Progenitor cell of endocrine pancreas (in vitro differentiated cells): ENCODE data around the gene SIGLEC5. TPM values are rescaled to one million over a fixed set of nuclear protein-coding genes. Genes with fewer than 3 reads are reported as not detected.
A peak's percentile ranks its signal among the peaks of the same experiment; 100 is the strongest.

ENCODE experiments used
- DNase-seq: peaks from one replicate; pipeline ENCODE4 v3.0.0; 2021; ENCODE audit warnings: low spot score; ENCODE audit not compliant: unreplicated experiment
- H3K27ac Mint-ChIP-seq: 2 replicates; pipeline ENCODE4 v1.8.0; 2021; ENCODE audit warnings: mild to moderate bottlenecking, moderate library complexity, mixed read lengths
- H3K27me3 Mint-ChIP-seq: 2 replicates; pipeline ENCODE4 v1.8.0; 2021; ENCODE audit warnings: mixed read lengths
- H3K36me3 Mint-ChIP-seq: 2 replicates; pipeline ENCODE4 v1.8.0; 2022; ENCODE audit warnings: mixed read lengths; ENCODE audit not compliant: insufficient read depth
- H3K4me1 Mint-ChIP-seq: 2 replicates; pipeline ENCODE4 v1.8.0; 2021; ENCODE audit warnings: low read depth, mixed read lengths
- H3K4me3 Mint-ChIP-seq: 2 replicates; pipeline ENCODE4 v1.8.0; 2021; ENCODE audit warnings: low read depth, mild to moderate bottlenecking, moderate library complexity, mixed read lengths
- H3K9me3 Mint-ChIP-seq: 2 replicates; pipeline ENCODE4 v1.8.0; 2021; ENCODE audit warnings: low read depth, mixed read lengths
- CTCF ChIP-seq: fragments of 200-600 bp; sonication (generic); IDR thresholded peaks from one replicate; pipeline ENCODE4 v1.5.0; 2021; ENCODE audit warnings: antibody characterized with exemption, mild to moderate bottlenecking; ENCODE audit not compliant: unreplicated experiment
- total RNA-seq: library from RNA; stranded (reverse); gene quantifications from 2 replicates; pipeline ENCODE4 v1.2.1, GENCODE V29; 2021

The SIGLEC5 gene
- total RNA-seq, 1 donor from 2014 or later, result not detected

DNA sequence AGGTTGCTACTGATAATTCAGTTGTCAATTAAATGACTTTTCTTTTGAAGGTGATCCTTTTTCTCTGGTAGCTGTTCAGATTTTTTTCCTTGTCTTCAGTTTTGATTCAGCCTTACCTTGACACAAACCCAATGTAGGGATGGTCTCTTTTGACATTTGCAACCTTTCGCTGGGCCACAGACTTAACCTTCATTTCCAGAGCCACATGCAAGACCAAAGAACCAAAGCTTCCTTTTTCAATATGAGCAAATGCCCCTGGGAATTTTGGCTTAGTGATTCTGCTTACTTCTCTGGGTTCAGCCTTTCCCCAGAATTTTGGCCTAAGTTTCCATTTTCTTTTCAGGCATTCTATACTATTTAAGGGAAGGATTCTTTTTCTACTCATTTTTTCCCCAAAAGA, 19.6 kb downstream of the SIGLEC5 start:
- TF ChIP-seq CTCF, result no peak
- Mint-ChIP-seq H3K36me3 (no peaks in the 10 kb centered on the region), H3K4me3 (no peak overlapping the region), H3K9me3 (peaks cover 11% of the 10 kb centered on the region), H3K4me1 (no peaks in the 10 kb centered on the region), H3K27me3 (peaks cover 21% of the 10 kb centered on the region), H3K27ac (no peak overlapping the region)
- no peak for DNase-seq

- Mint-ChIP-seq H3K9me3 (peaks cover 11% of the 10 kb centered on the region), H3K4me3 (no peak overlapping the region), H3K4me1 (no peaks in the 10 kb centered on the region)
Measured at GRCh38 chr19:51607920-51608562, 22.2 kb downstream of the SIGLEC5 start.

DNA sequence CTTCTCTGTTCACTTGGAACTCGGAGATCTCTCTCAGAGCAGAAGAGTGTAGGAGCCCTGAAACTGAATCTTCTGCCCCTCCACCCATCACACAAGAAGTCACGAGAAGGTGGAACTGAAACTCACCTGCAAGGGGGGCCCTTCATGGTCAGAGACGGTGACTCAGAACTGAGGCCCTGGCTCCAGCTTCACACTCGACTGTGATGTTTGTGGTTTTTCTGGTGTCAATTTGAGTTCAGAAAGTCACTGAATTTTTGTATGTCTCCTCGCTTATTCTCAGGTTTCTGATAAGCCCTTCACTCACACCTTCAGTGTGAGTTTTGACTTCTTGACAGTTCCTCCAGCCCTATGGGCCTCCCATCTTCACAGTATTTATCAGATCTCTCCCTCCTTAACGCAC, 23.1 kb downstream of the SIGLEC5 start:
- Mint-ChIP-seq H3K36me3 (peaks cover 1% of the 10 kb centered on the region), H3K27ac (no peak overlapping the region), H3K9me3 (peaks cover 5% of the 10 kb centered on the region), H3K4me1 (no peaks in the 10 kb centered on the region), H3K4me3 (no peak overlapping the region), H3K27me3 (peaks cover 8% of the 10 kb centered on the region)
- no peak for TF ChIP-seq CTCF
- no peak for DNase-seq

More at GRCh38 chr19:51607920-51608562, 22.2 kb downstream of the SIGLEC5 start:
- DNase-seq, result peak; percentile 81
- no peaks in the 10 kb centered on the region for H3K36me3 Mint-ChIP-seq
- H3K27me3 Mint-ChIP-seq, result peaks cover 12% of the 10 kb centered on the region
- peak; percentile 81 for TF ChIP-seq CTCF
- H3K27ac Mint-ChIP-seq, result no peak overlapping the region

- no peaks in the 10 kb centered on the region for H3K4me1 Mint-ChIP-seq
- no peak overlapping the region for H3K4me3 Mint-ChIP-seq
- DNase-seq, result no peak
- H3K27me3 Mint-ChIP-seq, result peaks cover 2% of the 10 kb centered on the region
- no peak overlapping the region for H3K27ac Mint-ChIP-seq
- no peak for TF ChIP-seq CTCF
- peaks cover 1% of the 10 kb centered on the region for H3K36me3 Mint-ChIP-seq
- H3K9me3 Mint-ChIP-seq, result peaks cover 3% of the 10 kb centered on the region
Measured at GRCh38 chr19:51602189-51602854, 27.9 kb downstream of the SIGLEC5 start.

- DNase-seq, result no peak
- no peak for TF ChIP-seq CTCF
- H3K27me3 Mint-ChIP-seq, result no peaks in the 10 kb centered on the region
- H3K27ac Mint-ChIP-seq, result no peak overlapping the region
- no peaks in the 10 kb centered on the region for H3K4me1 Mint-ChIP-seq
- H3K9me3 Mint-ChIP-seq, result peaks cover 3% of the 10 kb centered on the region
- no peak overlapping the region for H3K4me3 Mint-ChIP-seq
- H3K36me3 Mint-ChIP-seq, result peaks cover 1% of the 10 kb centered on the region
Measured at GRCh38 chr19:51600940-51601580, 29.1 kb downstream of the SIGLEC5 start.
